ELF-1 (cell line): Measurements from ENCODE around the gene PIAS3.
"Not testable (repeated sequence)": the region's sequence is repeated elsewhere in the genome, so short reads cannot be mapped to it uniquely, and the experiment has no call there.

Source experiments
- DNase-seq: peaks from one replicate; pipeline ENCODE4 v3.0.0-alpha.2; 2016; ENCODE audit warnings: low read depth, low spot score

PIAS3 gene

GRCh38 chr1:145874646-145875045 is 15.8 kb upstream of the PIAS3 start:
- no peak for DNase-seq

DNA sequence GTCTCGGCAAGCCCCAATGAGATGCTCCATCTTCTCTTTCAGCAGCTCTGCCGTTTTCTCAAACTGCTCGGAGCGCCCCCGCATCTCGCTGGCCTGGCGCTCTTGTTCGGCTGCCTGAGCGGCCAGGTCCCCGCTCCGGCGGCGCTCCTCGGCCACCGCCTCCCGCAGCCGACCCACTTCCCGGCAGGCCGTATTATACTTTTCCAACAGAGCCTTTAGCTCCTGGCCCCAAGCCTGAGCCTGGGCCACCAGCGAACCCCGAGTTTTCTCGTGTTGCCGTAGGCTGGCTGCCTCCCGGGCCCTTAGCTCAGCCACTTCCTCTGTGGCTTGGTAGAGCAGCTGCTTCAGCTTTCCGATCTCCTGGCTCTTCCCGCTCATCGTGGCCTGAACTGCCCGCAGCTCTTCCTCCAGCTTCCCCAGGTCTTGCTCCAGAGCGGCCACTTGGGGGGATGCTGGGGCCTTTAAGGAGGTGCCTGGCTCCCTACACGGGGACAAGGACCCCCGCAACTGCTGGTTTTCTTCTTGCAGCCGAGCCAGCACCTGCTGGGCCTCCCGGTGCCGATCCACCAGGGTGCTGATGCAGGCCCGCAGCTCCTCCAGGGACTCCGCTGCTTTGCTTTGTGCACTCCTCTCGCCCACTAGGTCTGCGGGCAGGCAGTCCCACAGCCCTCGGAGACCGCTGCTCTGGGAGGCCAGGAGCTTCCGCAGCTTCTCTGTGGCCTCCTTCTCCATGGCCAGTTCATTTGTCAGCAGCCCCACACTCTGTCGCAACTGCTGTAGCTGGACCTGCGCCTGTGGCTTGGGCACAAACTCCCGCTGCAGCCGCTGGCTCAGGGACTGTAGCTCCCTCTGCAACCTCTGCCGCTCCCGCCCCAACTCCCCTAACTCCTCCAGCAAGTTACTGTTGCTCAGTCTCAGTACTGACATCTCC is 13.4 kb upstream of the PIAS3 start:
- DNase-seq: peak; percentile 66

DNA sequence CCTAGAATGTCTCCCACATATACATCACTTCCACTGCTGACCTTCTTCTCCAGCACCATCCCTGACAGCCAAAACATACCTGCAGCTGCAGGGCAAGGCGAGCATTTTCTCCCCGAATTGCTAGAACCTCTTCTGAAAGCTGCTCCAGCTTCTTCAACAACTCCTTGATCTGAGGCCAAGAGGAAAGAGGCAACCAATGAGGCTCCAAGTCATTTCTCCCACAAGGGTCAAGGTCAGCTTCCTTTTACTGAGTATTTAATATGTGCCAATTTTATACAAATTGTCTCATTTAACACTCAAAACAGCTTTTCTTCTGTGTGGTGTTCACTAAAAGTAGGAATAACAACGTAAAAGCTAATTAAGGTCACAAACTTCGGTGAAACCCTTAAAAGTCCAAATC is 9.4 kb upstream of the PIAS3 start:
- DNase-seq: no peak

DNA sequence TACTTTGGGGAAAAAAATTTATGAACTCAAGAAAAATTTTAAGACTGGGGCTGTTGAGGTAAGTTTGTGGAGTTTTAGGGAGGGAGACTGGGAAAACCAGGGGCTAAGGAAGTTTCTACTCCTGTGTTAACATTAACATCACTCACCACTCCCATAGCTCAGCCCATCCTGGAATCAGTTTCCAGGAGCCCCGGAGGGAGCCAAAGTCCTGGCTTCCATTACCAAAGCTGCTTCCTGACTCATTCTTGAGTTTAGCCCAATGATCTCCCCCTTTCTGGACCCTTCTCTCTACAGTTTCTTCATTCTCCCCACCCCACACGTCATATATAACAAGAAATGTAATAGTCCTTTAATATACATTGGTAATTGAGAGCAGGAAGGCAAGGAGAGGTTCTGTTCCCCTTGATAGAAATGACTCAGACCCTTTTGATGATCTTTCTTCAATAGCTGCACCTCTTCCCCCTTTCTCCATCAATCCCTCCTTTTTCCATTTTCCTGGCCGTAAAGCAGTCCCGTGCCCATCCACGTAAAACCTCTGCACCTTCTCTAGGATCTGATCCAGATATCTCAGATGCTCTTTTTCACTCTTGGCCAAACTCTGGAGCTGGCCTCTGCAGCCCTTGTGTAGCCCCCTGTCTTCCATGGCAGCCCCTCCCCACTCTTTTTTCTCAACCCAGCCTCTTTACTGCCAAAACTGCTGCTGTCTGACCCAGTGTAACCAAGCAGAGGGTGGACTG is 4.6 kb upstream of the PIAS3 start:
- DNase-seq: no peak

DNA sequence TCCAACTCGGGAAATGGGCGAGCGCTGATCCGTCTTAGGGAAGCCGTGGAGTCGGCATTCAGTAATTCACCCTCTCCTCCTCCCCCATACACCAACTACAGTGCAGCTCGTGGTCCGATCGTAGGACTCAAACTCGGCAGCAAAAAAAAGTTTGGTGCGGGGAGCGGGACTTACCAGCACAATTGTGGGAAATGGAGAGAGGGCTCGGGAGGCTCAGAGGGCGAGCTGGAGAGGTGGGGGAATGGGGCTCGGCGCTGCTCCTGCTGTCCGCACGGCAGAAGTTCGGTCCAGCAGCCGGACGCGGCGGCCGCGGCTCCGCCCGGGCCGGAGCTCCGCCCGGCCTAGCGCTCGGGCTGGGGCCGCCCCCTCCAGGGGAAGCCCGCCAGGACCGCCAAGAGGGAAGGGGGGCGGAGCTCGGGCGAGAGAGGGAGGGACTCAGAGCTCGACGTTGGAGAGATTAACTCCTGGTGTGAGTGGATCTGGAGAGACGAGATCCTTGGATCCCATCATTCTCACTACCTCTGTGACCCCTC is 676 bp upstream of the PIAS3 start:
- DNase-seq: peak; percentile 90

DNA sequence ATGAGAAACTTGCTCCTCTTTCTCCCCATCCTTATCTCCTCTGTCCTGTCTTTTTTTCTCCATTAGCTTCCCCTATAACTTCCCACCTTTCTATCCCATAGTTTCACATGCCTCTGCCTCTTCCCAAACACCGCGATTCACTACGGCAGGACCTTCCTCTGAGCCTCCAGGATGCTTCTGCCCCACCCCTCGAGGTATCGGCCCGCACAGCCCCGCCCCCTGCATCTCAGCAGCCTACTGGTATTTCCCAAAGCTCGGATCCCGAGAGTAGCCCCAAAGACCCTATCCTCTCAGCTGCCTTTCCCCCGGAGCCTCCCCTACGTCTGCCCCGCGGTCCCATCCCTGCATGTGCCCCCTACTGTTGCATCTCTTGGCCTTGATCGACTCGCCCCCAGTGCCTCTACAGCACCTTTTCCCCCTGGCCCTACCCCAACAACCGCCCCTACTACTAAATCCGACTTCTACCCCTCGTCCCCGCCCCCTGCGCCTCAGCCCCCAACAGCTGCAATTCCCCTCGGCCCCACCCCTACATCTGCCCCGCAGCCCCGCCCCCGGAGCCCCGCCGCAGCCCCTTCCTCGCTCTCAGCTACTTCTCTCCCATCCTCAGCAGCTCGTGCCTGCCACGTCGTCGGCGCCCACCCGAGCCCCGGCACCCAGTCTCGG is 512 bp downstream of the PIAS3 start:
- DNase-seq: peak; percentile 67

DNA sequence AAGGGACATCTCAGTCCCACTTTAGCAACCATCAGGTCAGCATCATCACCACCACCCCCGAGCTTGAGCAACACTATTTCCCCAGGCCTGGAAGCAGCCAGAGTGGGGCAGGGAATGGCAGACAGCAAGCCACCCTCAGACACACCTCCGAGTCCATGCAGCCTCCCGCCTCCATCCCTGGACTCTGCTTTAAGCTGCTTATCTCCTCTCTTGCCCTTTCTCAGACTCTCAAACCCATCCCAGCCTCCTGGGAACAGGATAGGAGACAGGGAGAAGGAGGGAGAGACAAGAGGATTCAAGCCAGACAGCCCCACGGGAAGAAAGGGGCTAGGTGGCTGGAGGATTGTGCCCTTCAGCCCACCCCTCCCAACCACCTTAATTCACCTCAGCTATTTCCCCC is 1.7 kb downstream of the PIAS3 start:
- DNase-seq: no peak

DNA sequence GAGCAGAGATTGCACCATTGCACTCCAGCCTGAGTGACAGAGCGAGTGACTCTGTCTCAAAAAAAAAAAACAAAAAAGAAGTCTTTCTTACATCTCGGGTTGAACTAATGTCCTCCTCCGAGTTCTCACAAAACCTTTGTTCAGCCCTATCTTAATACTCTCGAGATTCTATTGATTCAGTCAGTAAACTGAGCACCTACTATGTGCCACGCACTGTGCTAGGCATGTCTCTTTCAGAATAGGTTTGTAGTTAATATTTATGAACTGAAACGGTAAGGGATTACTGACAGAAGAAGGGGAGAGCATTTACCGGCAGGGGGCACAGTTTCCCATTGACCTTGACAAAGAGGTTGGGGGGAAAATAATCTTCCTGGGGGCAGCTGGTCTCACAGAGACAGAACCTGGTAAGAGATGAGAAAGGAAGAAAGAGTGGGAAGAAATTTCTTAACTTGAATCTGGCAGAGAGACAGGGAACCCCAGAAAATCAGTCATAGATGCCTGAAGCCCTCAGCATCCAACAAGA is 3.4 kb downstream of the PIAS3 start:
- DNase-seq: no peak

DNA sequence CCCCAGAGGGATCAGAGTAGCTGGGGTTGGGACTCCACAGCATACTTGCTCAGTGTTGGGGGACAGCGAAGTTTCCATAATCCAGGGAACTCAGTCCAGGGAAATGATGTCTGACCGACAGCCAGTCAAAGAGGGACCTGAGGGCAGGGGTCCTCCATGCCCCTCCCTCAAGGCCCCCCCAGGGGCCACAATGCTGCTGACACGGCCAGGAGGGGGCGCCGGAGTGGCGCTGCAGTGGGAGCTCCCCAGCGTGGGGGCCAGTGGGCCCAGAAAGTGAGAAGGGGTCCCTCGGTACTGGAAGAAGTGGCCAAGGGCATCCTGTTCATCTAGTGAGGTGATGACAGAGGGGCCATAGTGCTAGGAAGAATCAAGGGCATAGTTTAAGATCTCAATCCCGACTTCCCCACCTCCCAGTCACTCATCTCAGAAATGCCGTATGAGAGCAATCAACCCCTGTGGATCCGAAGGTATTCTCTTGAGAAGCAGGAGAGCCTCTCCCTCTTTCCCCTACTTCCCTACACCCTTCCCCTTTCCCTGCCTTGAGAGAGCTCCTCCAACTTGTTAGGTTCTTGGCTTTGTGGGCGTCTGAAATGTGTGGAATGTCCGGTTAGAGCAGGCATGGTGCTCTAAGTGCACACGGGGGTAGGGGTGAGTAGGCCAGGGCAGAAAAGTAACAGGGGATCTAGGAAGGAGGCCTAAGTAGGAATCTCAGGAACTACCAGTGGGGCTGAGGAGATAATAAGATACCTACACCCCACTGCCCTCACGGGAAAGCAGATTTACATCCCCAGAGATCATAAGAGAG is 9.3 kb downstream of the PIAS3 start:
- DNase-seq: no peak

DNA sequence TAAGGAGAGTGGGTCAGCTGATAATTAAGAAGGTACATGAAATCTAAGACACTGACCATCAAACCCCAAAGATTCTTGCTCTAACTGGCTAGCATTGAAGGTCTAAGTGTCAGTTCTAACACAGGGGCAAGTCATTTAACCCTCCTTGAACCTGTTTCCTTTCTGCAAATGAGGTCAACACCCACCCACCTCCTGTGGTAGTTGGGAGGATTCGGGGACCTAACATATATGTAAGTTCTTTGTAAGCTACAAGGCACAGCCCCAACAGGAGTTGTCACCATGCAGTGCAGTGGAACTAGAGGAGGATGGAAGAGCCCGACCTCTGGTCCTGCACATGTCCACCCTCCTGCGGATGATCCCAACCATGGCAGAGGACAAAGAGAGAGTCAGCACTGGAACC is 11.1 kb downstream of the PIAS3 start:
- no peak for DNase-seq

DNA sequence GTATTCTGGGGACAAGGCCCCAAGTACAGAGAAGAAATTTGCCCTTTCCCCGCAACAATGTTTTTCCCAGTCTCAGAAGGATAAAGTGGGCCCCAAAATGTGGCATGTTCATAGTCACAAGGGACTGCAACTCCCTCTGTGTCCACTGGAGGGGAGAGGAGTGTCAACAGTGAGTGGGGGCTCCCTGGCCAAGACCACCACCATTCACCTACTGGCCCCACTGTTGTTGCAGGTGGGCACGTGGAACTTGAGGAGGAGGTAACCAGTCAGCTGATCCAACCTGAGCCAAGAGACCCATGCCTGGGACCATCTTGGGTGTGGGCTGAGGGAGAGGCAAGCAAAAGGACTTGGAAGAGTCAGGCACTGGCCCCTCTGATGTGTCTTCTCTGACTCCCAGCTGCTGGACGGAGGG is 12.7 kb downstream of the PIAS3 start:
- peak; percentile 47 for DNase-seq

DNA sequence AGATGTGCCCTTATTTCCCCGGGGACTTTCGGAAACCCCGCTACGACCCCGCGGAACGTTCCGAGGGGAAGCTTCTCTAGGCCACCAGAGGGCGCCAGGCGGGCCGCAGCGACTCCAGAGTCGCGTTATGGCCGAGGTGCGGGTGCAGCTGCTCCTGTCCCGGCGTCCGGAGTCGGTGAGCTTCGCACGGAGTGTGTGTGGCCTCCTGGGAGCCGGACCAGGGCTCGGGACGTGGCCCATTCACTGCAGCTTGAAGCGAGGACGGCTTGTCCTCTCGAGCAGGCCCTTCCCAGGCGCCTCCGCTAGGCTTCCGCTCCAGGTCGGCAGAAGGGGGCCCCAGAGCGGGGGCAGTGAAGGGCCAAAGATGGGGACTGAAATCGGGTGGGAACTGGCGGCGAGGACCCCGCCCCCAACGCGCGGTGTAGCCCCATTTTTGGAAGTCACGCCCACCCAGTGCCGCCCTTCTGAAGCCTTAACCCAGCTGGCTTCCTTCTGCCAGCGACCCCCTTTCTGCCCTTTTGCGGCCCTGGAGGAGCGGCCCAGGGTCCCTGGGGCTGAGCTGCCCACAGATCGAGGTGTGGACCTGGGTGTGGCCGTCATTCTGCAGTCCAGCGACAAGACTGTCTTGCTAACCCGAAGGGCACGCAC is 13.2 kb downstream of the PIAS3 start, which contains the start of gene NUDT17:
NUDT17 (plus strand) TSS at position 117 of the 648 bp plus-strand sequence; CDS start at position 128, 11 bp downstream.
- DNase-seq: peak; percentile 85

DNA sequence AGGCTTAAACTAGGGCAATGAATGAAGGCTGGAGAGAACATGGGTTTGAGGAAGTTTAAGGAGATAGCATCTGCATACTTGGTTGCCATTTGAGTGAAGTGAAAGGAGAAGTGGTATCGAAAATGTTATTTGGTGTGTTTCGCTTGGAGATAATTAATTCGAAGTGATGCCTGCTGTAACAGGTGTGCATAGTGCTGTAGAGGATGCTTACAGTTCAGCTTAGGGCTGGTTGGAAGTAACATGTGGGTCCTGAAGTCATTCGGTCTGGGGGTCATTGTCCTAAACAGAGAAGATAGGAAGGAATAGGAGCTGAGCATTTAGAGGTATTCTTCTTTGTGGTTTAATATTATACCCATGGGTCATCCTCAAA is 13.8 kb downstream of the PIAS3 start:
- DNase-seq: no peak

- DNase-seq: no peak
These were observed 15.8 kb downstream of the PIAS3 start for GRCh38 chr1:145843031-145843430.

GRCh38 chr1:145837656-145838055 is 21.2 kb downstream of the PIAS3 start:
- no peak for DNase-seq

DNA sequence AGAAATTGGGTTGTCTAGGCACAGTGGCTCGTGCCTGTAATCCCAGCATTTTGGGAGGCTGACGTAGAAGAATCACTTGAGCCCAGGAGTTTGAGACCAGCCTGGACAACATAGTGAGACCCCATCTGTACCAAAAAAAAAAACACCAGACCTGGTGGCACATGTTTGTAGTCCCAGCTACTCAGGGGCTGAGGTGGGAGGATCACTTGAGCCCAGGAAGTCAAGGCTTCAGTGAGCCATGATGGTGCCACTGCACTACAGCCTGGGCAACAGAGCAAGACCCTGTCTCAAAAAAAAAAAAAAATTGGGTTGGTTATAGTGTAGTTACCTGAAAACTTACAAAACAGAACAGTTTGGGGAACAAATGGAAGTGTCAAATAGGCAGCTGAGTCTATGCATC is 28.1 kb downstream of the PIAS3 start:
- DNase-seq: not testable (repeated sequence)

DNA sequence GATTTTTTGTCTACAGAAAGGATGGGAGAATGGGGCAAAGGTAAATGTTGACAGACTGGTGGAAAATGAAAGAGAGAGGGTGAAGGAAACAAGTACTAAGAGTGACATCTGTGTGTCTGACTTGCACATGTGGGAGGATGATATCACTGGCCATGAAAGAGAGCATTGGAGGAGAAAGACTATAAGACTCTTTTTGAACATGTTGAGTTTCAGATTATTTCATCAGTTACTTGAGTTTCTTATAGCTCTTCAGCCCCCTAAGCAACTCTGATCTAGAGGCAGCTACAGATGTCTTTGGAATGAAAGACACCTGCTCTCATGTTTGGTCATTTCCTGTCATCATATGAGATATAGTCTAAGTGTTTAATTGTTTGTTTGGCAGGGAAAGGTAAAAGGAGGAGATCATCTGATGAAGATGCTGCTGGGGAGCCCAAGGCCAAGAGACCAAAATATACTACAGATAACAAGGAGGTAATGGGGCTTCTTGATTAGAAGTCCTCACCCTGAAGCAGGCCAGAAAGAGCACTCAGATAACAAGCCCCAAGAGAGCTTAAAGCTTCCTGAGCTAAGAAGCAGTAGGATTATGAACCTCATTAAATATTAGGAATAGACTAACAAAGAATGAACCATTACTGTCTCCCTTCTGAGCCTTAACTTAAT is 30.4 kb downstream of the PIAS3 start:
- DNase-seq: no peak

GRCh38 chr1:145827966-145828365 is 30.9 kb downstream of the PIAS3 start:
- DNase-seq: no peak

- no peak for DNase-seq
These were observed 32.9 kb downstream of the PIAS3 start for GRCh38 chr1:145826030-145826429.

- DNase-seq: no peak
These were observed 34.4 kb downstream of the PIAS3 start for GRCh38 chr1:145824499-145824842.
